ENCODE results near the gene AK3.
A peak's percentile ranks its signal among the peaks of the same experiment; 100 is the strongest.
"Not testable (repeated sequence)": the region's sequence is repeated elsewhere in the genome, so short reads cannot be mapped to it uniquely, and the experiment has no call there.

AK3 gene

GRCh38 chr9:4677392-4677791 is 63.6 kb downstream of the AK3 start:
- TF ChIP-seq ZNF274 (IDR thresholded peaks at IDR 0.05; ENCODE audit: low read depth, low read length), result no peak
- no peak overlapping the region for H3K4me3 ChIP-seq (ENCODE audit: low read length)

DNA sequence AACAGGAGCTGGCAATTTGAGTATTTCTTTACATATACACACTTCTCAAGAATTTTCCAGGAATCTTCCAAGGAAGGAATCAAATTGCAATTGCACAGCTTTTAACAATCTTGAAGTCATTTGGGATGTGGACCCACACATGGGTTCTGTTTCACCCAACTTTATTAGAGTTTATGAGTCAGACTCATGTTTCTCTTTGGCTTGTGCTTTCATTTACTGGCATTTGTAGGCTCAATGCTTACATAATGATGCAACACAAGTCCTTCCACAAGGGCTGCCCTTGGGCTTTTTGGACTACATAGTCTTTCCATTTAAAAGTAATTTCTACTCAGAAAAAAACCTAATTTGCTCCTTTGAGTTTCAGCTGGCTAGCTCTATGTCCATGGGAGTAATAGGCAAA is 66.2 kb downstream of the AK3 start:
- TF ChIP-seq ZNF274 (IDR thresholded peaks at IDR 0.05; ENCODE audit: low read depth, low read length), result no peak
- H3K4me3 ChIP-seq (ENCODE audit: low read length), result no peak overlapping the region

GRCh38 chr9:4671737-4672136 is 69.3 kb downstream of the AK3 start:
- H3K4me3 ChIP-seq (ENCODE audit: low read length), result no peak overlapping the region
- TF ChIP-seq ZNF274 (IDR thresholded peaks at IDR 0.05; ENCODE audit: low read depth, low read length), result no peak

GRCh38 chr9:4670591-4670990 is 70.4 kb downstream of the AK3 start:
- no peak overlapping the region for H3K4me3 ChIP-seq (ENCODE audit: low read length)
- no peak for TF ChIP-seq ZNF274 (IDR thresholded peaks at IDR 0.05; ENCODE audit: low read depth, low read length)

- TF ChIP-seq ZNF274 (IDR thresholded peaks at IDR 0.05; ENCODE audit: low read depth, low read length), result no peak
- no peak overlapping the region for H3K4me3 ChIP-seq (ENCODE audit: low read length)
These were observed 71.1 kb downstream of the AK3 start for GRCh38 chr9:4669890-4670289.

GRCh38 chr9:4668604-4669003 is 72.4 kb downstream of the AK3 start:
- TF ChIP-seq ZNF274 (IDR thresholded peaks at IDR 0.05; ENCODE audit: low read depth, low read length), result no peak
- no peak overlapping the region for H3K4me3 ChIP-seq (ENCODE audit: low read length)

GRCh38 chr9:4667681-4668080 is 73.3 kb downstream of the AK3 start:
- TF ChIP-seq ZNF274 (IDR thresholded peaks at IDR 0.05; ENCODE audit: low read depth, low read length), result no peak

DNA sequence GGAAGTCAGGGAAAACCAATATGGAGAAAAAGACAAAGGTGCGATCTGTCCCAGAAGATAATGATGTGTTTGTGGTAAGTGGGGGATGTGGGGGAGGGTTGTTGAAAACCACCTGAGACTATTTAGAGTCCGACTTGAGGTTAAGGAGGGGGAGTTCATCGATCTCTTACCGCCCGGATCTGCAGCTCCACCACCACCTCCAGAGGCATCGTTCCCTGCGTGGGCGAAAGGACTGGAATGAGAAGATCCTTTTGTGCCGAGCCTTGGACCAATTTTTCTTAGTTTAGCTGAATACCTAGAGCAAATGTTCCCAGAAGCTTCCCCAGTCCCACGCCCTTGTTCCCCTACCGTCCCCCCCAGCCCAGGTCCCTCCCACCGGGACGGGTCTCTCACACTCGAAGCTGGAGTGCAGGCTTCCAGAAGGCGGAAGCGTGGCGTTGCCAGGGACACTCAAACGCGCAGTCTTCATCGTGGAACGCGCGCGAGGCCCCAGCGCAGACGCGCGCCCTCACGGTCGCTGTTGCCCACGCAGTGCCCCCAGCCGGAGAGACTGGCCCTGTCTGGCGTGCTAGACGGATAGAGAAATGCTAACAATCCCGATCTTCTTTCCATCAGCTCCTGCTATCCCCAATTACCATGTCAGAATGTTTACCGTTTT is 74.8 kb downstream of the AK3 start, which contains the start of gene SPATA6L:
SPATA6L (minus strand) TSS at position 439 of the 658 bp plus-strand sequence; CDS start at position 209, 230 bp downstream.
- H3K4me3 ChIP-seq (ENCODE audit: low read length), result peak within 1 kb of the TSS; percentile 48; the same call in 1 of the 2 replicates
- TF ChIP-seq ZNF274 (IDR thresholded peaks at IDR 0.05; ENCODE audit: low read depth, low read length), result no peak

More at GRCh38 chr9:4667681-4668080, 73.3 kb downstream of the AK3 start:
- no peak overlapping the region for H3K4me3 ChIP-seq (ENCODE audit: low read length)

- TF ChIP-seq ZNF274 (IDR thresholded peaks at IDR 0.05; ENCODE audit: low read depth, low read length), result no peak
These were observed 75.6 kb downstream of the AK3 start for GRCh38 chr9:4665357-4665756.

DNA sequence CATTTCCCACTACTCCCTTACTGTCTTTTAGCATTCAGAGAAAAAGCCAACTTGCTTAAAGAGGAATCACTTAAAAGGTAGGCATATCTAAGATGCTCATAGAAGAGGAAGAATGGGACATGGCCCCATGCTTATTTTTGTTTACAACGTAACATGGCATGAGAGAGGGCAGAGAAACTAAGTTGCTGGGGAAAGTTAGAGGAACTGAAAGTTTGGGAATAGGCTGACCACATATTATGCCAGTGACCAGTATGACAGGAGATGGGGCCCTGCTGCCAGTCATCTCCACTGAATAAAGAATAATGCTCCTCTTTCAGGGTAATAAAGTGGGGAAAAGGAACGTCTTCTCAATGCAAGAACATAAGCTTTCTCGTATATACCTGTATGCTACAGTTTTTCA is 77.0 kb downstream of the AK3 start:
- H3K4me3 ChIP-seq (ENCODE audit: low read length), result no peak overlapping the region

More at GRCh38 chr9:4665357-4665756, 75.6 kb downstream of the AK3 start:
- H3K4me3 ChIP-seq (ENCODE audit: low read length), result no peak overlapping the region

DNA sequence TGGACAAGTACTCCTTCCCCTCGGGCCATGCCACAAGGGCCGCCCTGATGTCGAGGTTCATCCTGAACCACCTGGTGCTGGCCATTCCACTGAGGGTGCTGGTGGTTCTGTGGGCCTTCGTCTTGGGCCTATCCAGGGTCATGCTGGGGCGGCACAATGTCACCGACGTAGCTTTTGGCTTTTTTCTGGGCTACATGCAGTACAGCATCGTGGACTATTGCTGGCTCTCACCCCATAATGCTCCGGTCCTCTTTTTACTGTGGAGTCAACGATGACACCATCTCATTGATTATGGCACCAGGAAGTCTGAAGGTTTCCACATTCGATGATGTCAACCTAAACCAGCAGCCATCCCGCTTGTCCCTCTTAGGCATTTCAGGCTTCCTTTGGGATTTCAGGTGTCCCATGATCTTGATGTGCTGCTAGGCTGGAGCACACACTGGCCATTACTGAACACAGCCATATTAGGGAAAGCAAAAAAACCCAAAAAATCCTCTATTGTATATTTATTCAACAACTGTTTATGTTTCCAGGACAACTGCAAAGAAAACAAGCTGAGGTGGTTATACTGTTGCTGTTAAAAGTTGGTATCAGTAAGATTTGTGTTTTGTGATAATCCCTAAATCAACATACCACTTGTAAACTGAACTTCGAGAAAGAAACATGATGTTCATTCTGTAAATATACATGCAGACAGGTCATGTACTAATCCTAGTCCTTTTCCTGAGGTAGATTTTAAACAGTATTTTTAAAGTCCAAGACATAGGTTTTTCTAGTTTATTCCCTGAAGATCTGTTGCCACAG is 77.8 kb downstream of the AK3 start:
- TF ChIP-seq ZNF274 (IDR thresholded peaks at IDR 0.05; ENCODE audit: low read depth, low read length), result no peak
- H3K4me3 ChIP-seq (ENCODE audit: low read length), result peak overlapping the region; percentile 81; the same call in 1 of the 2 replicates

More for the DNA sequence above, 77.0 kb downstream of the AK3 start:
- no peak for TF ChIP-seq ZNF274 (IDR thresholded peaks at IDR 0.05; ENCODE audit: low read depth, low read length)

GRCh38 chr9:4662108-4662988 is 78.7 kb downstream of the AK3 start, which contains the start of gene PLPP6:
Gene PLPP6, plus strand, starts transcription at chr9:4662294. Its CDS starts 82 bp downstream, at chr9:4662376.
- H3K4me3 ChIP-seq (ENCODE audit: low read length), result peak within 1 kb of the TSS; percentile 81
- no peak for TF ChIP-seq ZNF274 (IDR thresholded peaks at IDR 0.05; ENCODE audit: low read depth, low read length)

DNA sequence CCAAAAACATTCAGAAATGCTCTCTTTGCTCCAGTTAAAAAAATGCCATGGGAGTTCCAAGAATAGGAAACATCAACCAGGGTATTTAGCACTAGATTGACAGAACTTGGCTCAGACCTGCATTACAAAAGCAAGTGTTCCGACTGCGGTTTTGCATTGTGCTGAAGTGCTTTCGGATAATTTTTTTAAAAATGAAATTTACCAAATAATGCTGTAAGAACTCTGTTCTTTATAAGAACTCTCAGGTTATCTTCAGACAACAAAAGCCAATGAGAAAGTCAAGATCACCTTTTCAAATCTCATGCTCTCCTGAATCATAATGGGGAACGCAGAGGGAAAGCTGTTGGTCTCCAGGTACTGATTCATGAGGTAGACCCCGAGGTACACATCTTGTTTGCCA is 79.4 kb downstream of the AK3 start:
- TF ChIP-seq ZNF274 (IDR thresholded peaks at IDR 0.05; ENCODE audit: low read depth, low read length), result no peak
- H3K4me3 ChIP-seq (ENCODE audit: low read length), result peak overlapping the region; percentile 81; the same call in 1 of the 2 replicates

DNA sequence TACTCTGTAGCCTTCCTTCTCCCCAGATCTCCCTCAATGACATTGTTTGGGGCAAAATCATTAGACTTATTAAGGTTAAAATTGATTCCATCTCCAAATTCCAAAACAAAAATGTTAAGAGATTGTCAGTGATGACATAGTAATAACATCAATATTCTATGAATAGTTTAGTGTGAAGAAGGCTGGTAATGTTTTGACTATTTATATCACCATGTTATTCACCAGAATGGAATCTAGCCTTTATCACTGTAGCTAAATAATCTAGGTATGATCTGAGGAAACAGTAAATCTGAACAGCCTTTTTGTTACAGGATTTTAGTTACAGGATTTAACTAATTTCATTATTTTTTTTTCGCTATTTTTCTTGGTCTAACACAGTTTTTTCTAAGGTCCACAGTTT is 79.8 kb downstream of the AK3 start:
- TF ChIP-seq ZNF274 (IDR thresholded peaks at IDR 0.05; ENCODE audit: low read depth, low read length), result no peak
- H3K4me3 ChIP-seq (ENCODE audit: low read length), result no peak overlapping the region

DNA sequence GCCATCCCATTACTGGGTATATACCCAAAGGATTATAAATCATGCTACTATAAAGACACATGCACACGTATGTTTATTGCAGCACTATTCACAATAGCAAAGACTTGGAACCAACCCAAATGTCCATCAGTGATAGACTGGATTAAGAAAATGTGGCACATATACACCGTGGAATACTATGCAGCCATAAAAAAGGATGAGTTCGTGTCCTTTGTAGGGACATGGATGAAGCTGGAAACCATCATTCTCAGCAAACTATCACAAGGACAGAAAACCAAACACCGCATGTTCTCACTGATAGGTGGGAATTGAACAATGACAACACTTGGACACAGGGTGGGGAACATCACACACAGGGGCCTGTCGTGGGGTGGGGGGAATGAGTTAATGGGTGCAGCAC is 80.3 kb downstream of the AK3 start:
- H3K4me3 ChIP-seq (ENCODE audit: low read length), result not testable (repeated sequence)

All from GM08714 (cell line).